ENCODE data around the gene ATP11A. TPM values are rescaled to one million over a fixed set of nuclear protein-coding genes. Genes with fewer than 3 reads are reported as not detected.

ATP11A gene
- total and polyA plus RNA-seq, 4 donors: 18.0 to 24.7 (median 21.5) TPM

- Histone ChIP-seq H3K4me3 (ENCODE audit: low read depth, low read length) (no peak overlapping the region), H3K9me3 (ENCODE audit: control insufficient read depth, insufficient read depth, low read length) (no peaks in the 10 kb centered on the region), H3K27ac (ENCODE audit: low read depth, low read length) (no peak overlapping the region), H3K27me3 (ENCODE audit: control insufficient read depth, insufficient read depth, low read length) (no peaks in the 10 kb centered on the region), H3K36me3 (ENCODE audit: control insufficient read depth, insufficient read depth, low read length) (peaks cover 20% of the 10 kb centered on the region), H3K4me1 (ENCODE audit: control insufficient read depth, insufficient read depth, low read length) (no peaks in the 10 kb centered on the region)
- no peak for DNase-seq (ENCODE audit: low read depth in 4 of 6, low spot score in 6 of 6)
- WGBS (ENCODE audit: insufficient coverage): 74% methylated on average over 14 of the region's 14 CpGs
Measured at GRCh38 chr13:112902101-112902651, 212.3 kb downstream of the ATP11A start.

- Histone ChIP-seq H3K36me3 (ENCODE audit: control insufficient read depth, insufficient read depth, low read length) (peaks cover 19% of the 10 kb centered on the region), H3K27me3 (ENCODE audit: control insufficient read depth, insufficient read depth, low read length) (no peaks in the 10 kb centered on the region), H3K9me3 (ENCODE audit: control insufficient read depth, insufficient read depth, low read length) (no peaks in the 10 kb centered on the region), H3K27ac (ENCODE audit: low read depth, low read length) (no peak overlapping the region), H3K4me3 (ENCODE audit: low read depth, low read length) (no peak overlapping the region), H3K4me1 (ENCODE audit: control insufficient read depth, insufficient read depth, low read length) (no peaks in the 10 kb centered on the region)
- no peak for DNase-seq (ENCODE audit: low read depth in 4 of 6, low spot score in 6 of 6)
- WGBS (ENCODE audit: insufficient coverage): 52% methylated on average over 2 of the region's 2 CpGs
Measured at GRCh38 chr13:112902669-112903068, 212.8 kb downstream of the ATP11A start.

- Histone ChIP-seq H3K9me3 (ENCODE audit: control insufficient read depth, insufficient read depth, low read length) (no peaks in the 10 kb centered on the region), H3K4me3 (ENCODE audit: low read depth, low read length) (no peak overlapping the region), H3K36me3 (ENCODE audit: control insufficient read depth, insufficient read depth, low read length) (peaks cover 15% of the 10 kb centered on the region), H3K27ac (ENCODE audit: low read depth, low read length) (no peak overlapping the region), H3K4me1 (ENCODE audit: control insufficient read depth, insufficient read depth, low read length) (peaks cover 2% of the 10 kb centered on the region), H3K27me3 (ENCODE audit: control insufficient read depth, insufficient read depth, low read length) (no peaks in the 10 kb centered on the region)
- DNase-seq (ENCODE audit: low read depth in 4 of 6, low spot score in 6 of 6): no peak
- 96% methylated on average over 8 of the region's 8 CpGs for WGBS (ENCODE audit: insufficient coverage)
Measured at GRCh38 chr13:112903071-112903577, 213.3 kb downstream of the ATP11A start.

GRCh38 chr13:112903606-112904195, 213.9 kb downstream of the ATP11A start:
- DNase-seq (ENCODE audit: low read depth in 4 of 6, low spot score in 6 of 6): no peak
- no peaks in the 10 kb centered on the region for H3K27me3 ChIP-seq (ENCODE audit: control insufficient read depth, insufficient read depth, low read length)
- peaks cover 5% of the 10 kb centered on the region for H3K4me1 ChIP-seq (ENCODE audit: control insufficient read depth, insufficient read depth, low read length)
- peaks cover 13% of the 10 kb centered on the region for H3K36me3 ChIP-seq (ENCODE audit: control insufficient read depth, insufficient read depth, low read length)
- no peak overlapping the region for H3K27ac ChIP-seq (ENCODE audit: low read depth, low read length)
- WGBS (ENCODE audit: insufficient coverage): 89% methylated on average over 16 of the region's 19 CpGs
- H3K4me3 ChIP-seq (ENCODE audit: low read depth, low read length): no peak overlapping the region
- H3K9me3 ChIP-seq (ENCODE audit: control insufficient read depth, insufficient read depth, low read length): no peaks in the 10 kb centered on the region

GRCh38 chr13:112904436-112904960, 214.7 kb downstream of the ATP11A start:
- Histone ChIP-seq H3K4me3 (ENCODE audit: low read depth, low read length) (no peak overlapping the region), H3K4me1 (ENCODE audit: control insufficient read depth, insufficient read depth, low read length) (peaks cover 5% of the 10 kb centered on the region), H3K27ac (ENCODE audit: low read depth, low read length) (no peak overlapping the region), H3K9me3 (ENCODE audit: control insufficient read depth, insufficient read depth, low read length) (no peaks in the 10 kb centered on the region), H3K36me3 (ENCODE audit: control insufficient read depth, insufficient read depth, low read length) (peaks cover 13% of the 10 kb centered on the region), H3K27me3 (ENCODE audit: control insufficient read depth, insufficient read depth, low read length) (no peaks in the 10 kb centered on the region)
- 97% methylated on average over 12 of the region's 13 CpGs for WGBS (ENCODE audit: insufficient coverage)
- no peak for DNase-seq (ENCODE audit: low read depth in 4 of 6, low spot score in 6 of 6)

- WGBS (ENCODE audit: insufficient coverage): 94% methylated on average over 9 of the region's 9 CpGs
Measured at GRCh38 chr13:112905086-112905485, 215.2 kb downstream of the ATP11A start.

GRCh38 chr13:112905619-112905989, 215.8 kb downstream of the ATP11A start:
- no peaks in the 10 kb centered on the region for H3K9me3 ChIP-seq (ENCODE audit: control insufficient read depth, insufficient read depth, low read length)
- peaks cover 5% of the 10 kb centered on the region for H3K4me1 ChIP-seq (ENCODE audit: control insufficient read depth, insufficient read depth, low read length)
- 100% methylated on average over 1 of the region's 5 CpGs for WGBS (ENCODE audit: insufficient coverage)
- H3K27me3 ChIP-seq (ENCODE audit: control insufficient read depth, insufficient read depth, low read length): no peaks in the 10 kb centered on the region
- H3K4me3 ChIP-seq (ENCODE audit: low read depth, low read length): no peak overlapping the region
- H3K27ac ChIP-seq (ENCODE audit: low read depth, low read length): no peak overlapping the region
- no peak for DNase-seq (ENCODE audit: low read depth in 4 of 6, low spot score in 6 of 6)
- H3K36me3 ChIP-seq (ENCODE audit: control insufficient read depth, insufficient read depth, low read length): peaks cover 13% of the 10 kb centered on the region

More at GRCh38 chr13:112905086-112905485, 215.2 kb downstream of the ATP11A start:
- Histone ChIP-seq H3K9me3 (ENCODE audit: control insufficient read depth, insufficient read depth, low read length) (no peaks in the 10 kb centered on the region), H3K27me3 (ENCODE audit: control insufficient read depth, insufficient read depth, low read length) (no peaks in the 10 kb centered on the region), H3K27ac (ENCODE audit: low read depth, low read length) (no peak overlapping the region), H3K4me1 (ENCODE audit: control insufficient read depth, insufficient read depth, low read length) (peaks cover 5% of the 10 kb centered on the region), H3K4me3 (ENCODE audit: low read depth, low read length) (no peak overlapping the region), H3K36me3 (ENCODE audit: control insufficient read depth, insufficient read depth, low read length) (peaks cover 13% of the 10 kb centered on the region)
- no peak for DNase-seq (ENCODE audit: low read depth in 4 of 6, low spot score in 6 of 6)

GRCh38 chr13:112905990-112906641, 216.3 kb downstream of the ATP11A start:
- Histone ChIP-seq H3K27me3 (ENCODE audit: control insufficient read depth, insufficient read depth, low read length) (no peaks in the 10 kb centered on the region), H3K27ac (ENCODE audit: low read depth, low read length) (no peak overlapping the region), H3K9me3 (ENCODE audit: control insufficient read depth, insufficient read depth, low read length) (no peaks in the 10 kb centered on the region), H3K36me3 (ENCODE audit: control insufficient read depth, insufficient read depth, low read length) (peaks cover 14% of the 10 kb centered on the region), H3K4me3 (ENCODE audit: low read depth, low read length) (no peak overlapping the region), H3K4me1 (ENCODE audit: control insufficient read depth, insufficient read depth, low read length) (peaks cover 5% of the 10 kb centered on the region)
- 71% methylated on average over 19 of the region's 20 CpGs for WGBS (ENCODE audit: insufficient coverage)
- DNase-seq (ENCODE audit: low read depth in 4 of 6, low spot score in 6 of 6): no peak

- Histone ChIP-seq H3K27me3 (ENCODE audit: control insufficient read depth, insufficient read depth, low read length) (no peaks in the 10 kb centered on the region), H3K4me3 (ENCODE audit: low read depth, low read length) (no peak overlapping the region), H3K36me3 (ENCODE audit: control insufficient read depth, insufficient read depth, low read length) (peaks cover 19% of the 10 kb centered on the region), H3K4me1 (ENCODE audit: control insufficient read depth, insufficient read depth, low read length) (peaks cover 5% of the 10 kb centered on the region), H3K9me3 (ENCODE audit: control insufficient read depth, insufficient read depth, low read length) (no peaks in the 10 kb centered on the region), H3K27ac (ENCODE audit: low read depth, low read length) (no peak overlapping the region)
- WGBS (ENCODE audit: insufficient coverage): 91% methylated on average over 8 of the region's 8 CpGs
- DNase-seq (ENCODE audit: low read depth in 4 of 6, low spot score in 6 of 6): no peak
Measured at GRCh38 chr13:112907286-112907685, 217.4 kb downstream of the ATP11A start.
